ENCODE results near the gene HINFP. TPM values are rescaled to one million over a fixed set of nuclear protein-coding genes. Genes with fewer than 3 reads are reported as not detected.

The HINFP gene
- total and polyA plus RNA-seq, 2 of the 8 experiments (the other 6 are each of a cell fraction or from before 2014, with no cell fraction given) = 35.0 to 37.3 TPM

DNA sequence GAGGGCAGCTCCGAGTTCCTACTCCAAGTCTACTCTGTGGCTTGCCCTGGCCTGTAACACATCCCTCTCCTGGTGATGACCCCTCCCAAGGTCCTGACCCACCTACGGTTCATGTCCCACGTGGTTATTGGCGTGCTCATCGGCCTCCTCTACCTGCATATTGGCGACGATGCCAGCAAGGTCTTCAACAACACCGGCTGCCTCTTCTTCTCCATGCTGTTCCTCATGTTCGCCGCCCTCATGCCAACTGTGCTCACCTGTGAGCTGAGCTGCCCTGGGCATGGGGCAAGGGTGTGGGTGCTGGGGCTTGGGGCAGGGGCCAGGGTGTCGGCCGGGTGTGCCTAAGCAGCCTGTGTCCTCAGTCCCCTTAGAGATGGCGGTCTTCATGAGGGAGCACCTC, 37.1 kb downstream of the HINFP start (continued):
- TF ChIP-seq EGR1 (IDR thresholded peaks at IDR 0.05; ENCODE audit: borderline replicate concordance, low read depth, low read length) (no peak), SAP30 (IDR thresholded peaks at IDR 0.05; ENCODE audit: insufficient read depth, insufficient replicate concordance, low read length) (no peak)

Measured in H1 (cell line).